ENCODE data around the gene ZNF740. TPM values are rescaled to one million over a fixed set of nuclear protein-coding genes. Genes with fewer than 3 reads are reported as not detected.

ZNF740 gene
- total RNA-seq, 2 donors from 2014 or later, result 5.9 to 7.4 TPM

DNA sequence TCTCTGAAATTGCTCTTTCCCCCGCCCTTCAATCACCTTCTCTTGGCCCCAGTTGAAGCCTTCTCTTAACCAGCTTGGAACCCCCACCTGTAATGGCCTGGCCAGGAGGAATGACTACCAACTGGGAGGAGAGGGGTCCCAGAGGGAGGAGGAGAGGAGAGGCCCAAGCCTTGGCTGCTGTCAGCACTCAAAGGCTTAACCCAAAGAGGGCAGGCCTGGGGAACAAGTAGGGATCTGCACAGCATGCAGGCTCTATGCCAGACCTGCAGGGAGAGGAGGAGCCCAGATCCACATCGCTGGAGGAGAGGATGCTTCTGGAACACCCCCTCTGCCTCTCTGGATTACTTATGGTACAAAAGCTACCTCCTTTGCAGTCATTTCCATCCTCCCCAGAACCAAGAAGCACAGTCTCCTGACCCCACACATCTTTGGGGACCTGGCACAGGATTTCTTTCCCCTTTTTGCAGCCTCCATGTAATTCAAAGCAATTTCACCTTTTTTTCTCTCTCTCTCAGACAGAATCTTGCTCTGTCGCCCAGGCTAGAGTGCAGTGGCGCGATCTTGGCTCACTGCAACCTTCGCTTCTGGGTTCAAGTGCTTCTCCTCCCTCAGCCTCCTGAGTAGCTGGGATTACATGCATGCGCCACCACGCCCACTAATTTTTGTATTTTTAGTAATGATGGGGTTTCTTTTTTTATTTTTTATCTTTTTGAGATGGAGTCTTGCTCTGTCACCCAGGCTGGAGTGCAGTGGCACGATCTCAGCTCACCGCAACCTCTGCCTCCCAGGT lies 45.3 kb downstream of the ZNF740 start:
- DNase-seq (ENCODE audit: low spot score), result no peak
- no peaks in the 10 kb centered on the region for H3K27me3 ChIP-seq
- TF ChIP-seq, protein P1, sequence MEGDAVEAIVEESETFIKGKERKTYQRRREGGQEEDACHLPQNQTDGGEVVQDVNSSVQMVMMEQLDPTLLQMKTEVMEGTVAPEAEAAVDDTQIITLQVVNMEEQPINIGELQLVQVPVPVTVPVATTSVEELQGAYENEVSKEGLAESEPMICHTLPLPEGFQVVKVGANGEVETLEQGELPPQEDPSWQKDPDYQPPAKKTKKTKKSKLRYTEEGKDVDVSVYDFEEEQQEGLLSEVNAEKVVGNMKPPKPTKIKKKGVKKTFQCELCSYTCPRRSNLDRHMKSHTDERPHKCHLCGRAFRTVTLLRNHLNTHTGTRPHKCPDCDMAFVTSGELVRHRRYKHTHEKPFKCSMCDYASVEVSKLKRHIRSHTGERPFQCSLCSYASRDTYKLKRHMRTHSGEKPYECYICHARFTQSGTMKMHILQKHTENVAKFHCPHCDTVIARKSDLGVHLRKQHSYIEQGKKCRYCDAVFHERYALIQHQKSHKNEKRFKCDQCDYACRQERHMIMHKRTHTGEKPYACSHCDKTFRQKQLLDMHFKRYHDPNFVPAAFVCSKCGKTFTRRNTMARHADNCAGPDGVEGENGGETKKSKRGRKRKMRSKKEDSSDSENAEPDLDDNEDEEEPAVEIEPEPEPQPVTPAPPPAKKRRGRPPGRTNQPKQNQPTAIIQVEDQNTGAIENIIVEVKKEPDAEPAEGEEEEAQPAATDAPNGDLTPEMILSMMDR (IDR thresholded peaks at IDR 0.05), result no peak
- H3K9me3 ChIP-seq, result no peaks in the 10 kb centered on the region
- H3K4me3 ChIP-seq, result no peak overlapping the region
- H3K27ac ChIP-seq, result no peak overlapping the region
- H3K4me1 ChIP-seq, result peaks cover 0 to 41% of the 10 kb centered on the region in 2 donors
- H3K36me3 ChIP-seq, result no peaks in the 10 kb centered on the region

DNA sequence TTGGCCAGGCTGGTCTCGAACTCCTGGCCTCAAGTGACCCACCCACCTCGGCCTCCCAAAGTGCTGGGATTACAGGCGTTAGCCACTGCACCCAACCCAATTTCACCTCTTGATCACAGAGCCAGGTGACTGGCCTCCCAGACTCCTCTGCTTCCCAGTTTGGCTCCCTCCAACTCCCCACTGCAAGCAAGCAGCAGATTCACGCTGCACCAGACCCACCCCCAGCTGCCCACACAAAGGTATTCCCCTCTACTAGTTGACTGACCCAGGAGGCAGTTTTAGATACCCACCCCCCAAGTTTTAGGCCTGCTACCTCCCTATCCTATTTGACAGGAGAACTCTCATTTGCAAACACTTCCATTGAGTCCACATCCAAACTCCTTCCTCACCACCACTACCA lies 46.3 kb downstream of the ZNF740 start:
- H3K9me3 ChIP-seq, result no peaks in the 10 kb centered on the region
- H3K36me3 ChIP-seq, result no peaks in the 10 kb centered on the region
- H3K4me3 ChIP-seq, result no peak overlapping the region
- no peaks in the 10 kb centered on the region for H3K27me3 ChIP-seq
- TF ChIP-seq, protein P1 (IDR thresholded peaks at IDR 0.05), result no peak
- H3K4me1 ChIP-seq, result peaks cover 0 to 50% of the 10 kb centered on the region in 2 donors
- no peak for DNase-seq (ENCODE audit: low spot score)
- H3K27ac ChIP-seq, result no peak overlapping the region

DNA sequence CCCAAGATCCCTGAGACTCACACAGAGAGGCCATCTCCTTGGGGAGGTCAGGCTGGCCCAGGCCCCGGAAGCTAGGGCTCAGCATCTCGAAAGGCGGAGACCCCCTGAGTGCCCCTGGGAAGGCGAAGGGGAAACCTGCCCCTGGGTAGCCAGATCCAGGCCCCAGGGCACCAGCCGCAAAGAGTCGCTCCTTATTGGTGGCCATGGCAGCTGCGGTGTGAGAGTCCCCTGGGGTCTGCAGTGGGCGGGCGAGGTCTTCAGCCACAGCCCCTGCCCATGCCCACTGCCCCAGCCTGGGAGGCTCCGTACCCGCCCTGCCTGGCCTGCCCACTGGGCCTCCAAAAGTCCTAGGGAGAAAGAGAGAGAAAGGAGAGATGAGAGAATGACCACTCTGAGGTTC lies 46.8 kb downstream of the ZNF740 start:
- no peak overlapping the region for H3K27ac ChIP-seq
- no peaks in the 10 kb centered on the region for H3K27me3 ChIP-seq
- H3K4me3 ChIP-seq, result no peak overlapping the region
- H3K9me3 ChIP-seq, result no peaks in the 10 kb centered on the region
- no peaks in the 10 kb centered on the region for H3K36me3 ChIP-seq
- H3K4me1 ChIP-seq, result peaks cover 0 to 48% of the 10 kb centered on the region in 2 donors
- TF ChIP-seq, protein P1 (IDR thresholded peaks at IDR 0.05), result no peak
- DNase-seq (ENCODE audit: low spot score), result no peak

DNA sequence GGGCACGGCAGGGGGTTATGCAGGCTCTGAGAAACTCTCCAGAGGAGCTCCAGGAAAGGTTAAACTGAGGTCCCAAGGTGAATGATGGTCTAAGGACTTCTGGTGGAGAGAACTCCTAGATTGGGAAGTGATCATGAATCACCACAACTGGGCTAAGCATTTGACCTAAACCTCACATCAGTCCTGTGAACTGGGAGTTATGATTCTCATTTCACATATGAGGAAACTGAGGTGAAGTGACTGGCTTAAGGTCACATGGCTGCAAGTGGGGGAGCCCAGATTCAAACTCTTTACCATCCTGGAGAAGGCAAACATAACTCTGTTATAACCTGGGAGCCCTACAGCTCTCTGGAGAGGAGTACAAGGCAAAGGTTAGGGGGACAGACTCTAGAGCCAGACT lies 47.3 kb downstream of the ZNF740 start:
- peaks cover 0 to 48% of the 10 kb centered on the region in 2 donors for H3K4me1 ChIP-seq
- H3K9me3 ChIP-seq, result no peaks in the 10 kb centered on the region
- no peak overlapping the region for H3K27ac ChIP-seq
- TF ChIP-seq, protein P1 (IDR thresholded peaks at IDR 0.05), result no peak
- DNase-seq (ENCODE audit: low spot score), result no peak
- H3K27me3 ChIP-seq, result no peaks in the 10 kb centered on the region
- no peaks in the 10 kb centered on the region for H3K36me3 ChIP-seq
- no peak overlapping the region for H3K4me3 ChIP-seq

DNA sequence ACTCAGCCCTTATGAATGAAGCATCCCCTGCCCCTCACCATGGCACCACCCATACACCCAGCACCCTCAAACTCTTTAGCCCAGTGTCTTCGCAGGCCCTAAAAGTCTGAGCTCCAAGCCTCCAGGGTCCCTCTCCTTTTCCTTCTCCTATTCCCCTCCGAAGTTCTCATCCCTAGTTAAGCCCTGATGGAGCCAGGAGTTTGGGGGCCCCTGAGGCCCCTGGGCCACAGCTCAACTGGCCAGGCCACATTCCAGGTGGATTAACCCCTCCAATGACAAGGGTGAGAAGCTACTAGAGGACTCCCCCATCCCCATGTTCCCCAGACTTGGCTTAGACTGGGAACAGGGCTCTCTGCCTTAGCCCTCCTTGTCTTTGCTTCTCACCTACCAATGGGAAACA lies 48.9 kb downstream of the ZNF740 start:
- DNase-seq (ENCODE audit: low spot score), result no peak
- Histone ChIP-seq H3K4me1 (peaks cover 0 to 48% of the 10 kb centered on the region in 2 donors), H3K27me3 (no peaks in the 10 kb centered on the region), H3K4me3 (no peak overlapping the region), H3K27ac (no peak overlapping the region), H3K9me3 (no peaks in the 10 kb centered on the region), H3K36me3 (no peaks in the 10 kb centered on the region)
- TF ChIP-seq, protein P1 (IDR thresholded peaks at IDR 0.05), result no peak
